ENCODE data around the gene TMEM62. TPM values are rescaled to one million over a fixed set of nuclear protein-coding genes. Genes with fewer than 3 reads are reported as not detected.

TMEM62 gene
- total and polyA plus RNA-seq, 9 of the 15 experiments (the other 6 are each of a cell fraction or from before 2014, with no cell fraction given): 4.4 to 16.6 (median 11.1) TPM

GRCh38 chr15:43199945-43200488 is 66.6 kb downstream of the TMEM62 start:
- ChIA-PET CTCF (ENCODE audit: low intra/inter-chr PET ratio) (interaction anchor here (0.6 kb wide), 1 partner anchor 98 kb away, joined by 3 read pairs; no protein-coding TSS in a partner anchor), POLR2A (interaction anchor here (0.6 to 1.2 kb wide), 5 partner anchors 10 to 465 kb away, joined by 3 to 4 read pairs (median 3); no protein-coding TSS in a partner anchor)
- TF ChIP-seq USF1 (CRISPR knock-in tag; IDR thresholded peaks at IDR 0.05) (no peak), ESRRB (CRISPR knock-in tag; IDR thresholded peaks at IDR 0.05; ENCODE audit: borderline replicate concordance) (no peak), BRD4 (IDR thresholded peaks at IDR 0.05) (no peak), GATAD2B (IDR thresholded peaks at IDR 0.05; ENCODE audit: borderline replicate concordance) (no peak), RHOXF2B (CRISPR knock-in tag; conservative IDR thresholded peaks at IDR 0.05) (no peak), RBM14 (IDR thresholded peaks at IDR 0.05; ENCODE audit: borderline replicate concordance, insufficient read depth, low read depth, low read length) (no peak), ELK3 (CRISPR knock-in tag; IDR thresholded peaks at IDR 0.05) (no peak), SPI1 (IDR thresholded peaks at IDR 0.05; ENCODE audit: borderline replicate concordance, low read depth, low read length) (no peak), ZNF311 (CRISPR knock-in tag; IDR thresholded peaks at IDR 0.05) (no peak)
- Histone ChIP-seq H3K4me3 (no peak overlapping the region), H3K79me2 (ENCODE audit: control insufficient read depth, insufficient read depth, low read length) (no peaks in the 10 kb centered on the region), H3K9ac (ENCODE audit: insufficient read depth in 1 of 2, low read depth in 2 of 2, low read length in 2 of 2) (no peak overlapping the region), H2AFZ (ENCODE audit: low read depth, low read length) (no peak overlapping the region), H3K9me3 (replicated peaks; ENCODE audit: control insufficient read depth, insufficient read depth, low read depth, low read length) (peaks cover 2% of the 10 kb centered on the region; the same call in 1 of the 2 replicates), H3K27me3 (ENCODE audit: control insufficient read depth in 2 of 2, insufficient read depth in 2 of 2, low read length in 2 of 2) (no peaks in the 10 kb centered on the region), H3K27ac (ENCODE audit: extremely low read depth, low read depth, low read length) (no peak overlapping the region), H3K4me2 (ENCODE audit: insufficient read depth, low read length) (no peak overlapping the region), H3K9me1 (ENCODE audit: control insufficient read depth, insufficient read depth, low read length) (no peaks in the 10 kb centered on the region), H4K20me1 (replicated peaks; ENCODE audit: control insufficient read depth, insufficient read depth, low read length) (no peaks in the 10 kb centered on the region), H3K4me1 (replicated peaks in 1 of 2; ENCODE audit: control insufficient read depth in 2 of 2, insufficient read depth in 2 of 2, low read length in 2 of 2) (no peaks in the 10 kb centered on the region), H3K36me3 (ENCODE audit: control insufficient read depth, insufficient read depth, low read length) (peaks cover 17% of the 10 kb centered on the region; the same call in 2 of the 3 replicates)
- ATAC-seq: no peak
- intact Hi-C loops (cut with micrococcal nuclease) (no loop called here), in situ Hi-C loops (cut with MboI) (loop anchor here (5.0 kb wide), 1 partner anchor 488 kb away; no protein-coding TSS in a partner anchor)
- 12% methylated on average over 3 of the region's 3 CpGs for WGBS (ENCODE audit: insufficient coverage, low coverage, missing lambda C conversion rate)
- FAIRE-seq: no peak
- BruUV-seq (replicated peaks): no TSS peak
- DNase-seq (ENCODE audit: extremely low read depth in 1 of 4, low spot score in 3 of 4): no peak

Measured in K562 (cell line).